Nephron progenitor cell (in vitro differentiated cells): ENCODE results near the gene DES.
"Not testable (repeated sequence)": the region's sequence is repeated elsewhere in the genome, so short reads cannot be mapped to it uniquely, and the experiment has no call there.

ENCODE experiments used
- DNase-seq: peaks from one replicate; pipeline ENCODE4 v3.0.0; 2021
- H3K27ac Mint-ChIP-seq: 2 replicates; pipeline ENCODE4 v1.8.0; 2021; ENCODE audit warnings: mild to moderate bottlenecking, moderate library complexity, mixed read lengths
- H3K27me3 Mint-ChIP-seq: 2 replicates; pipeline ENCODE4 v1.8.0; 2021; ENCODE audit warnings: mild to moderate bottlenecking, low read depth, mixed read lengths; ENCODE audit not compliant: poor library complexity
- H3K36me3 Mint-ChIP-seq: 2 replicates; pipeline ENCODE4 v1.8.0; 2021; ENCODE audit warnings: low read depth, mixed read lengths
- H3K4me1 Mint-ChIP-seq: 2 replicates; pipeline ENCODE4 v1.8.0; 2021; ENCODE audit warnings: mixed read lengths
- H3K4me3 Mint-ChIP-seq: 2 replicates; pipeline ENCODE4 v1.8.0; 2021; ENCODE audit warnings: mild to moderate bottlenecking, moderate library complexity, mixed read lengths
- H3K9me3 Mint-ChIP-seq: 2 replicates; pipeline ENCODE4 v1.8.0; 2021; ENCODE audit warnings: mild to moderate bottlenecking, moderate library complexity, mixed read lengths
- CTCF ChIP-seq: fragments of 200-600 bp; sonication (generic); IDR thresholded peaks from 2 replicates; pipeline ENCODE4 v1.5.0; 2021; ENCODE audit warnings: antibody characterized with exemption

The DES gene

GRCh38 chr2:219405958-219406860 is 12.0 kb upstream of the DES start:
- H3K27ac Mint-ChIP-seq, result no peak overlapping the region
- H3K36me3 Mint-ChIP-seq, result no peaks in the 10 kb centered on the region
- H3K27me3 Mint-ChIP-seq, result peaks cover 12% of the 10 kb centered on the region
- no peak for DNase-seq
- no peak for TF ChIP-seq CTCF
- H3K4me1 Mint-ChIP-seq, result peaks cover 71% of the 10 kb centered on the region
- H3K4me3 Mint-ChIP-seq, result no peak overlapping the region
- H3K9me3 Mint-ChIP-seq, result peaks cover 6% of the 10 kb centered on the region

GRCh38 chr2:219406861-219407230 is 11.3 kb upstream of the DES start:
- Mint-ChIP-seq H3K27ac (peak overlapping the region; percentile 86), H3K4me1 (peaks cover 65% of the 10 kb centered on the region), H3K36me3 (no peaks in the 10 kb centered on the region), H3K9me3 (peaks cover 11% of the 10 kb centered on the region), H3K27me3 (peaks cover 12% of the 10 kb centered on the region), H3K4me3 (no peak overlapping the region)
- no peak for TF ChIP-seq CTCF
- DNase-seq, result no peak

GRCh38 chr2:219407343-219407742 is 10.8 kb upstream of the DES start:
- not testable (repeated sequence) for H3K27ac Mint-ChIP-seq, DNase-seq, H3K4me3 Mint-ChIP-seq, H3K36me3 Mint-ChIP-seq
- Mint-ChIP-seq H3K27me3 (peaks cover 12% of the 10 kb centered on the region), H3K9me3 (peaks cover 13% of the 10 kb centered on the region), H3K4me1 (peaks cover 60% of the 10 kb centered on the region)

- H3K4me3 Mint-ChIP-seq, result no peak overlapping the region
- TF ChIP-seq CTCF, result no peak
- H3K9me3 Mint-ChIP-seq, result peaks cover 20% of the 10 kb centered on the region
- H3K4me1 Mint-ChIP-seq, result peaks cover 52% of the 10 kb centered on the region
- peaks cover 12% of the 10 kb centered on the region for H3K27me3 Mint-ChIP-seq
- H3K36me3 Mint-ChIP-seq, result no peaks in the 10 kb centered on the region
- DNase-seq, result no peak
- no peak overlapping the region for H3K27ac Mint-ChIP-seq
Observed at GRCh38 chr2:219408204-219408603, 10.0 kb upstream of the DES start.

GRCh38 chr2:219408631-219409030 is 9.5 kb upstream of the DES start:
- no peak for DNase-seq
- Mint-ChIP-seq H3K9me3 (peaks cover 23% of the 10 kb centered on the region), H3K27me3 (peaks cover 14% of the 10 kb centered on the region), H3K27ac (no peak overlapping the region), H3K36me3 (no peaks in the 10 kb centered on the region), H3K4me1 (peaks cover 47% of the 10 kb centered on the region), H3K4me3 (no peak overlapping the region)
- no peak for TF ChIP-seq CTCF

GRCh38 chr2:219409619-219410018 is 8.6 kb upstream of the DES start:
- Mint-ChIP-seq H3K36me3 (no peaks in the 10 kb centered on the region), H3K4me1 (peaks cover 38% of the 10 kb centered on the region), H3K4me3 (no peak overlapping the region), H3K9me3 (peaks cover 23% of the 10 kb centered on the region), H3K27me3 (peaks cover 17% of the 10 kb centered on the region), H3K27ac (no peak overlapping the region)
- no peak for DNase-seq
- TF ChIP-seq CTCF, result no peak
